GM19351 (cell line): ENCODE data around the gene ESR1.
"Not testable (repeated sequence)": the region's sequence is repeated elsewhere in the genome, so short reads cannot be mapped to it uniquely, and the experiment has no call there.

Experiments
- ATAC-seq: cut with Tn5 transposase; IDR thresholded peaks from one replicate; pipeline ENCODE4 v1.9.1; 2021; ENCODE audit warnings: mild to moderate bottlenecking, moderate library complexity; ENCODE audit not compliant: unreplicated experiment

ESR1 gene

GRCh38 chr6:152124429-152125074 is 317.1 kb downstream of the ESR1 start:
- peak; percentile 90 for ATAC-seq

DNA sequence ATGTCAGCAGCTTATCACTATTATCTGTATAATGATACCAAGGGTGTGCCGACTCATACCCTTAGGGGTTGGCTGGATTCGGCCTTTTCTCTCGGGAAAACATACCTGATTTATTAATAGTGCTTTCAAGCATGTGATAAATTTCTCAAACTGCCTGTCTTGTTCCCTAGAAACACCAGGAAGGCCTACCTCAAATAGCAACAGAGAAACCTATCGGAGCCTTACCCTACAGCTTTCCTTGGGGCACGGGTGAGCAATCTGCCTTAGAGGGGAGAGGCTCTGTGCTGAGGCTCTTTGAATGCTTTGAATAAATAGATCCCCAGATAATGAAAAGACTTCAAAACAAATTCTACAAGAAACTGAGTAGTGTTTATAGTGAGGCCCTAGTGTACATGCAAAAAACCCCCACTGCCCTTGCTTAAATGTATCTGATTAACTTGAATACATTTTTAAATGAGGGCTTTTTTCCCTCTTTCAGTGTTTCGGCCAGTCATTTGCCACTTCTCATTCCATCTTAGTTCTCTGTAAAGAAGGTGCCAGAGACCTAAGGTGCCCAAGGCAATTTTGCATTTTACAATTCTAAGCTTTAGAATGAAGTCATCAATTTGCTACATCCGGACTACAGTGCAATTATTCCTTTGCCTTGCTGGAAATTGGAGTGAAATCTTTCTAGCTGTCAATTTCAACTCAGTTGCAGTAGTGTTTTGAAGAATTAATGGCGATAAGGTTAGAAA is 320.1 kb downstream of the ESR1 start:
- no peak for ATAC-seq

GRCh38 chr6:152129691-152130151 is 322.2 kb downstream of the ESR1 start:
- ATAC-seq = no peak

DNA sequence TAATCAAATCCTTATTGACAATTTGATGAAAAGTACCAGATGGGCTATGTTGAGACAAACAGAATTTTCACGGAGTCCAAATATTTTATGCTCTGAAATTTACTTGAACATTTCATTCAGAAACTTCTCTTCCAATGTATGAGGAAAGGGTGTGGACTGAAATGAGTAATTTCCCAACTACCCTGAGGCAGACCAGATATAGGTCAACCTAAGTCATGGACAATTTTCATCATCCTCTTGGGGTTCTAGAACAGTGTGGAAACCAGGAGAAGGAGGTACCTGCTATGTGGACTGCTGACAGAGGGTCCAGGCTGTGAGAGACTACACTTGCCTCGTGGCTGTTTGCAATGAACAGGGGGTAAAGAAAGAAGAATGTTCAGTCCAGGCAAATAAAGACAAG is 323.0 kb downstream of the ESR1 start:
- no peak for ATAC-seq

GRCh38 chr6:152135755-152136448 is 328.4 kb downstream of the ESR1 start:
- ATAC-seq = no peak

GRCh38 chr6:152136449-152136825 is 329.0 kb downstream of the ESR1 start:
- no peak for ATAC-seq

DNA sequence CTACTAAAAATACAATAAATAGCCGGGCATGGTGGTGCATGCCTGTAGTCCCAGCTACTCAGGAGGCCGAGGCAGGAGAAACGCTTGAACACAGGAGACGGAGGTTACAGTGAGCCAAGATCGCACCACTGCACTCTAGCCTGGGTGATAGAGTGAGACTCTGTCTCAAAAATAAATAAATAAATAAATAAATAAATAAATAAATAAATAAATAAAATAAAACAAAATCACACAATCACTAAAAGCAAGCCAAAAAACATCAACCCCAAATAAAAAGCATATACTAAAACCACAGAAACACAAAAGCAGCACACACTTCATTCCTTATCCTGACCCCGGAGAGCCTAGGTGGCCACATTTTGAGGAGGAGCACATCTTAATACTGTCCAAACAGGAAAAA is 330.9 kb downstream of the ESR1 start:
- ATAC-seq = not testable (repeated sequence)

GRCh38 chr6:152142105-152142504 is 334.6 kb downstream of the ESR1 start:
- ATAC-seq = no peak

DNA sequence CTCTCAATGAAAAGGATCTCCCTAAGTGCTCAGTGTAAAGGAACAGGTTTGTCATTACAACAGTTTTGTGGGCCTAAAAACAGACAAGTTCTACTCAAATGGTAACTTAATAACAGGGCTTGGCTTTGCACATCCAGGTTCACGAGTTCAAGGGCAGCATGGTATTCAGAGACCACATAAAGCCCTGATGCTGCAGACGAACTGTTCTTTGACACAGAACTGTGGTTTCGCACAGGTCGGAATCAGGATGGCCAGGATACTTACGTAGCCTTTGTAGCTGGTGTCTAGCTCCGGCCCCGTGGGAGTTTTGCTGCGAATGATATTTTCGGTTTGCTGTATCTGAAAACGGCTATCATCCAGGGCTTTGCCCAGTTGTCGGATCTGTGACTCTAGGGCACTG is 335.9 kb downstream of the ESR1 start:
- no peak for ATAC-seq

- no peak for ATAC-seq
These were observed 338.9 kb downstream of the ESR1 start for GRCh38 chr6:152146385-152146784.

DNA sequence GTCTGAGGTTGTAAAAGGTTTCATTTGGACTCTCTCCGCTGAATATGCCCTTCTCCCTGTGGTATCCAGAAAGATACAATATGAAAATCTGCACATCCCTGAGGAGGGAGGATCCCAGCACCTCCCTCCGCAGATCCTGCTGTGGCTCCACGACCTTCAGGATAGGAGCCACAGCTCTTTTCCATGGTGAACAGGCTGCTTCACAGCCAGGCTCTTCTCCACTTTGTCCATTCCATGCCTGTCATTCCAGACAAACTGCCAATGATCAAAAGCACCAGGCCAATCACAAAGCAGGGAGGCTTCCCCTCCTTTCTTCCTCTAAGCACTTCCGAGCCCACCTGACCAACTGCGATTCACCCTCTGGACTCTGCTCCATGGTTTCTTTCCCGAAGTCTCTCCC is 339.8 kb downstream of the ESR1 start:
- ATAC-seq = no peak

DNA sequence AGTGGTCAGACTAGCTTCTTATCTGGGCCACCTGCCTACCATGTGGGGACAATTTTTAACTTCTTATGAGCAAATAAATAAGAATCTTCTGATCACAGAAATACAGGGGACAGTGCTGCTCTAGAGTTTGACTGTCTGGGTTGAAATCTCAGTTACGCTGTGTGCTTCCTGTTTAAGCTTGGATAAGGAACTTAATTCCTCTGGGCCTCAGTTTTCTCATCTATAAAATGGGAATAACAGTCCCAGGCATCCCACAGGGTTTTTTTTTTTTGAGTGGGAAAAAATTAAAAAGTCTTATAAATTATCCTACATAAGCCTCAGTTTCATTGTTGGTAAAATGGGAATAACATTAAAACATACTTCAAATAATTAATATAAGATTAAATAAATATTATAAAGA is 340.9 kb downstream of the ESR1 start:
- no peak for ATAC-seq

GRCh38 chr6:152150196-152150595 is 342.7 kb downstream of the ESR1 start:
- no peak for ATAC-seq

GRCh38 chr6:152151920-152152319 is 344.4 kb downstream of the ESR1 start:
- no peak for ATAC-seq

DNA sequence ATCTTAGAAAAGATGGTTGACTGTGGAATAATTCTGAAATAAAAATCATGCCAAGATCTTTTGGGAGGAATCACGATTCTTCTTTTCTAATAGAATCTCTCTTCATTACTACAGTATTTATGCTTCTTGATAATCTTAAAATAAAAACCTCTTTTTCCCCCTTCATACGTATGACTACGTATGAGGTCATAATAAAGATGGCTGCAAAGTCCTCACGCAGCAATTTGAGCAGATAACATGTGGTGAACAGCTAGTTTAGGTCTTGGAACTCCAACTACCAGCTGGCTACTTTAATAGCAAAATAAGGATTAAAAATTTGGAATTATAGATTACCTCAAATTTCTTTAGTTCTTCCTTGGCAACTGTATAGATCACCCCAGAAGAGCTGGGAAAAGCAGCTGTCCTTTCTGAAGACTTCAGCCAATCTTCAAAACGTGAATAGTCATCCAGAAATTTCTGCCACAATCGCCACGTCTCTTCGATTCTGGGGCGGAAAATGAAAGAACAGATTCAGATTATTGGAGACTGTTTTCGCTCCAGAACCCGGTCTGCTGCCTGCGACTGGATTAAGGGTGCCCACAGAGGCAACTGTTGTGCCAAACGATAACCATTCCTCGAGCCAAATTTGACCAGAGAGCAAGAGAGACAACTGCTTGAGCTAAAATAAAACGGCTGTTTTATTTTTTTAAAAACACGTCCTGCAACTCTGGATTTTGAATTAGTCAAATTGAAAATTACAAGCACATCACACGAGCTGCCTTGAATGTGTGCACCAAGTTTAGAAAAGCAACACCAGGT is 347.3 kb downstream of the ESR1 start:
- no peak for ATAC-seq

GRCh38 chr6:152155792-152156191 is 348.3 kb downstream of the ESR1 start:
- ATAC-seq = no peak

DNA sequence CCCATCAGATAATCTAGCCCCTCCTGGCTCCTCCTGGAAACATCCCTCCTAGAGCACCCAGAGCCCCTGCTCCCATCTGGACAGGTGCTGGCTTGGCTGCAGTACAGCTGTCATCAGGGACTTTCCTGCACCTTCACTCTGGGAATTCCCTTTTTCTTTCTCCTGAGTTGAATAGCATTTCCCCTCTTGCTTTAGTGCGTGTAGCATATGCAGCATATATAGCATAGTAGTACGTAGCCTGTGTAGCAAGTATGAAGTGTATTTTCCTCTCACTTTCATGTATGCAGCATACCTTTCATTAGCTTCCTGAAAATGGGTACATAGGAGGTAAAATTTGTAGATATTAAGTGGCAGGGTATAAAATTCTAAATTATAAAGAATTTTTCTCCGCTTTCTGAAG is 352.9 kb downstream of the ESR1 start:
- ATAC-seq = peak; percentile 92

GRCh38 chr6:152161501-152161900 is 354.0 kb downstream of the ESR1 start:
- ATAC-seq = peak; percentile 56

GRCh38 chr6:152164957-152165356 is 357.5 kb downstream of the ESR1 start:
- no peak for ATAC-seq

DNA sequence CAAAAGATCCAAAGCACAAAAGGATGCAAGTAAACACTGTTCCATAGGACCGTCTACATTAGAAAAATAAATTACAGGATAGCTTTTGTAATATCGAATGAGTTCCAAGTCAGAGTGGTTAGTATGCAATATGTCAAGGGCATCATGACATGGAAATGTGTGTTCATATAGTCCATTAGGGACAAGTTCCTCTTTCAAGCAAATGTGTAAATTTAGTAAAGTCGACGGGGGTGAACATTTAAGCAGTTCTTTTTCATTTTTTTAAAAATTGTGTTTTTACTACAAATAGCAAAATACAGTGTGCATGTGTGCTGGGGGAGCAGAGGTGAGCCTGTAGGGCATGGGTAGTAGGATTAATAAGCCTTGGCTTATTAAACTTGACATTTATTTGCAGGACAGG is 359.0 kb downstream of the ESR1 start:
- ATAC-seq = no peak

DNA sequence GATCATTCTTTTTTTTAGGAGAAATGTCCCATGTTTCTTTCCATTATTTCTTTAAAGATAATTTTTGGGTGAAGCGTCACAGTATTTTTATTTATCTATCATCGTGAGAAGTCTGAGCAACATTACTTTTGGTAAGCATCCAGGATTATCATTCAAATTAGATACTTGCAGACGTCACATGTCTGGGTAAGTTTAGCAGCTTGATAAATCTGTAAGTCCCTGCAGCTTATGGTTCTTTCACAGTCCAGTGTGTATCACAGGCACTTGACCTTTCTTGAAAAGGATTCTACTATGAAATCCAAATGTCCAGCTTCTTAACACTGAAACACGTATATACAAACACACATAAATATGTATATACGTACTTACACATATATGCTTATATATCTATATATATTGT is 359.4 kb downstream of the ESR1 start:
- ATAC-seq = no peak
